HepG2 (cell line): ENCODE results near the gene FANCL. TPM values are rescaled to one million over a fixed set of nuclear protein-coding genes. Genes with fewer than 3 reads are reported as not detected.

Source experiments
- CEBPG ChIP-seq: IDR thresholded peaks from 2 replicates; pipeline ENCODE4 v1.6.1; 2016
- FOXJ3 ChIP-seq: sonication (generic); formaldehyde crosslinking; IDR thresholded peaks from 2 replicates; pipeline ENCODE4 v1.4.0; 2020; ENCODE audit warnings: missing genetic modification reagents, mild to moderate bottlenecking, borderline replicate concordance
- FOXO1 ChIP-seq: sonication (generic); formaldehyde crosslinking; IDR thresholded peaks from 2 replicates; pipeline ENCODE4 v1.4.0; 2020; ENCODE audit warnings: missing genetic modification reagents
- IRX3 ChIP-seq: sonication (generic); formaldehyde crosslinking; IDR thresholded peaks from 2 replicates; pipeline ENCODE4 v1.8.1; 2023; ENCODE audit warnings: mild to moderate bottlenecking, low read depth, missing genetic modification reagents, borderline replicate concordance
- JDP2 ChIP-seq: sonication (generic); formaldehyde crosslinking; IDR thresholded peaks from 2 replicates; pipeline ENCODE4 v1.8.1; 2022; ENCODE audit warnings: missing genetic modification reagents, borderline replicate concordance
- MLXIP ChIP-seq: sonication (generic); formaldehyde crosslinking; IDR thresholded peaks from 2 replicates; pipeline ENCODE4 v1.9.0; 2021; ENCODE audit warnings: missing genetic modification reagents, borderline replicate concordance
- NCOA2 ChIP-seq: sonication (generic); formaldehyde crosslinking; IDR thresholded peaks from 2 replicates; pipeline ENCODE4 v1.8.0; 2022; ENCODE audit warnings: inconsistent platforms
- PHF8 ChIP-seq: sonication (generic); formaldehyde crosslinking; IDR thresholded peaks from 2 replicates; pipeline ENCODE4 v1.5.0; 2020; ENCODE audit warnings: missing genetic modification reagents
- TOE1 ChIP-seq: sonication (generic); formaldehyde crosslinking; IDR thresholded peaks from 2 replicates; pipeline ENCODE4 v1.4.0; 2020; ENCODE audit warnings: mild to moderate bottlenecking, missing genetic modification reagents
- ZNF547 ChIP-seq: sonication (generic); formaldehyde crosslinking; IDR thresholded peaks from 2 replicates; pipeline ENCODE4 v1.5.1; 2020; ENCODE audit warnings: mild to moderate bottlenecking, missing genetic modification reagents
- ZNF589 ChIP-seq: sonication (generic); formaldehyde crosslinking; conservative IDR thresholded peaks from 2 replicates; pipeline ENCODE4 v1.8.0; 2022; ENCODE audit warnings: mild to moderate bottlenecking, moderate library complexity, missing genetic modification reagents
- ZNF704 ChIP-seq: sonication (generic); formaldehyde crosslinking; IDR thresholded peaks from 2 replicates; pipeline ENCODE4 v1.8.1; 2023; ENCODE audit warnings: mild to moderate bottlenecking, inconsistent platforms, moderate library complexity, missing genetic modification reagents, borderline replicate concordance
- polyA plus RNA-seq, 8 experiments: library from polyadenylated mRNA; depleted of rRNA in 3 of 8; stranded (reverse) in 7 of 8; unstranded in 1 of 8; fragments of >200 nt; fragmentation: Illumina TruSeq in 4 of 8; extraction: Trizol in 4 of 8; gene quantifications; 2 replicates each; pipeline versions ENCODE4 v1.2.1 to v1.2.3, GENCODE V29; 2011 to 2016; ENCODE audit warnings: low read depth in 4 of 8, missing spikeins in 1 of 8, mixed read lengths in 1 of 8; ENCODE audit not compliant: insufficient read depth in 1 of 8
- total RNA-seq, 5 experiments: library from RNA; depleted of rRNA; stranded (reverse); fragments of >200 nt; fragmentation: Illumina TruSeq; extraction: Trizol; gene quantifications; 2 replicates each; pipeline ENCODE4 v1.2.3, GENCODE V29; 2016; ENCODE audit warnings: low read depth in 1 of 5
- TF ChIP-seq, protein P1 (sequence below): sonication (generic); formaldehyde crosslinking; IDR thresholded peaks from 2 replicates; pipeline ENCODE4 v1.5.1; 2020; ENCODE audit warnings: mild to moderate bottlenecking, missing genetic modification reagents, borderline replicate concordance
- TF ChIP-seq, protein P2 (sequence below): sonication (generic); formaldehyde crosslinking; IDR thresholded peaks from 2 replicates; pipeline ENCODE4 v1.5.0; 2020; ENCODE audit warnings: mild to moderate bottlenecking, missing genetic modification reagents

FANCL gene
- total and polyA plus RNA-seq, 2 of the 13 experiments (the other 11 are each of a cell fraction or from before 2014, with no cell fraction given): 40.7 to 66.8 TPM

GRCh38 chr2:58261209-58261608 lies 20.1 kb upstream of the FANCL start (continued):
- TF ChIP-seq ZNF704 (CRISPR knock-in tag) (no peak), PHF8 (CRISPR knock-in tag) (no peak), FOXO1 (CRISPR knock-in tag) (peak; percentile 51; the same call in 1 of the 2 replicates), ZNF589 (CRISPR knock-in tag) (no peak), JDP2 (CRISPR knock-in tag) (no peak), ZNF547 (CRISPR knock-in tag) (no peak), MLXIP (CRISPR knock-in tag) (no peak), CEBPG (CRISPR knock-in tag) (0 out of 2 replicates have a peak, but pooled peaks have one; percentile 9), IRX3 (CRISPR knock-in tag) (no peak), FOXJ3 (no peak), NCOA2 (CRISPR knock-in tag) (no peak), TOE1 (CRISPR knock-in tag) (no peak)
- TF ChIP-seq, protein P1, sequence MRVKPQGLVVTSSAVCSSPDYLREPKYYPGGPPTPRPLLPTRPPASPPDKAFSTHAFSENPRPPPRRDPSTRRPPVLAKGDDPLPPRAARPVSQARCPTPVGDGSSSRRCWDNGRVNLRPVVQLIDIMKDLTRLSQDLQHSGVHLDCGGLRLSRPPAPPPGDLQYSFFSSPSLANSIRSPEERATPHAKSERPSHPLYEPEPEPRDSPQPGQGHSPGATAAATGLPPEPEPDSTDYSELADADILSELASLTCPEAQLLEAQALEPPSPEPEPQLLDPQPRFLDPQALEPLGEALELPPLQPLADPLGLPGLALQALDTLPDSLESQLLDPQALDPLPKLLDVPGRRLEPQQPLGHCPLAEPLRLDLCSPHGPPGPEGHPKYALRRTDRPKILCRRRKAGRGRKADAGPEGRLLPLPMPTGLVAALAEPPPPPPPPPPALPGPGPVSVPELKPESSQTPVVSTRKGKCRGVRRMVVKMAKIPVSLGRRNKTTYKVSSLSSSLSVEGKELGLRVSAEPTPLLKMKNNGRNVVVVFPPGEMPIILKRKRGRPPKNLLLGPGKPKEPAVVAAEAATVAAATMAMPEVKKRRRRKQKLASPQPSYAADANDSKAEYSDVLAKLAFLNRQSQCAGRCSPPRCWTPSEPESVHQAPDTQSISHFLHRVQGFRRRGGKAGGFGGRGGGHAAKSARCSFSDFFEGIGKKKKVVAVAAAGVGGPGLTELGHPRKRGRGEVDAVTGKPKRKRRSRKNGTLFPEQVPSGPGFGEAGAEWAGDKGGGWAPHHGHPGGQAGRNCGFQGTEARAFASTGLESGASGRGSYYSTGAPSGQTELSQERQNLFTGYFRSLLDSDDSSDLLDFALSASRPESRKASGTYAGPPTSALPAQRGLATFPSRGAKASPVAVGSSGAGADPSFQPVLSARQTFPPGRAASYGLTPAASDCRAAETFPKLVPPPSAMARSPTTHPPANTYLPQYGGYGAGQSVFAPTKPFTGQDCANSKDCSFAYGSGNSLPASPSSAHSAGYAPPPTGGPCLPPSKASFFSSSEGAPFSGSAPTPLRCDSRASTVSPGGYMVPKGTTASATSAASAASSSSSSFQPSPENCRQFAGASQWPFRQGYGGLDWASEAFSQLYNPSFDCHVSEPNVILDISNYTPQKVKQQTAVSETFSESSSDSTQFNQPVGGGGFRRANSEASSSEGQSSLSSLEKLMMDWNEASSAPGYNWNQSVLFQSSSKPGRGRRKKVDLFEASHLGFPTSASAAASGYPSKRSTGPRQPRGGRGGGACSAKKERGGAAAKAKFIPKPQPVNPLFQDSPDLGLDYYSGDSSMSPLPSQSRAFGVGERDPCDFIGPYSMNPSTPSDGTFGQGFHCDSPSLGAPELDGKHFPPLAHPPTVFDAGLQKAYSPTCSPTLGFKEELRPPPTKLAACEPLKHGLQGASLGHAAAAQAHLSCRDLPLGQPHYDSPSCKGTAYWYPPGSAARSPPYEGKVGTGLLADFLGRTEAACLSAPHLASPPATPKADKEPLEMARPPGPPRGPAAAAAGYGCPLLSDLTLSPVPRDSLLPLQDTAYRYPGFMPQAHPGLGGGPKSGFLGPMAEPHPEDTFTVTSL (CRISPR knock-in tag): peak; percentile 85; the same call in 1 of the 2 replicates
- TF ChIP-seq, protein P2, sequence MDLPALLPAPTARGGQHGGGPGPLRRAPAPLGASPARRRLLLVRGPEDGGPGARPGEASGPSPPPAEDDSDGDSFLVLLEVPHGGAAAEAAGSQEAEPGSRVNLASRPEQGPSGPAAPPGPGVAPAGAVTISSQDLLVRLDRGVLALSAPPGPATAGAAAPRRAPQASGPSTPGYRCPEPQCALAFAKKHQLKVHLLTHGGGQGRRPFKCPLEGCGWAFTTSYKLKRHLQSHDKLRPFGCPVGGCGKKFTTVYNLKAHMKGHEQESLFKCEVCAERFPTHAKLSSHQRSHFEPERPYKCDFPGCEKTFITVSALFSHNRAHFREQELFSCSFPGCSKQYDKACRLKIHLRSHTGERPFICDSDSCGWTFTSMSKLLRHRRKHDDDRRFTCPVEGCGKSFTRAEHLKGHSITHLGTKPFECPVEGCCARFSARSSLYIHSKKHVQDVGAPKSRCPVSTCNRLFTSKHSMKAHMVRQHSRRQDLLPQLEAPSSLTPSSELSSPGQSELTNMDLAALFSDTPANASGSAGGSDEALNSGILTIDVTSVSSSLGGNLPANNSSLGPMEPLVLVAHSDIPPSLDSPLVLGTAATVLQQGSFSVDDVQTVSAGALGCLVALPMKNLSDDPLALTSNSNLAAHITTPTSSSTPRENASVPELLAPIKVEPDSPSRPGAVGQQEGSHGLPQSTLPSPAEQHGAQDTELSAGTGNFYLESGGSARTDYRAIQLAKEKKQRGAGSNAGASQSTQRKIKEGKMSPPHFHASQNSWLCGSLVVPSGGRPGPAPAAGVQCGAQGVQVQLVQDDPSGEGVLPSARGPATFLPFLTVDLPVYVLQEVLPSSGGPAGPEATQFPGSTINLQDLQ (CRISPR knock-in tag): no peak
